Gastroesophageal sphincter (tissue), 3 donors: ENCODE results near the gene SLC26A9.

Source experiments
- CTCF ChIP-seq, 4 experiments: fragments of 200-600 bp in 2 of 4; fragments of 450-650 bp in 2 of 4; sonication (generic) in 1 of 4; IDR thresholded peaks; one replicate each; pipeline ENCODE4 v1.5.1; 2017 to 2019; ENCODE audit warnings: antibody characterized with exemption in 4 of 4, mild to moderate bottlenecking in 2 of 4, moderate library complexity in 2 of 4
- EP300 ChIP-seq: sonication (generic); formaldehyde crosslinking; IDR thresholded peaks from one replicate; pipeline ENCODE4 v1.6.1; 2017; ENCODE audit warnings: antibody characterized with exemption, mild to moderate bottlenecking
- POLR2A ChIP-seq, 2 donors: fragments of 450-650 bp; IDR thresholded peaks; one replicate each; pipeline ENCODE4 v1.6.1; 2017; ENCODE audit warnings: antibody characterized with exemption in 2 of 2, mild to moderate bottlenecking in 2 of 2, moderate library complexity in 1 of 2
- POLR2AphosphoS5 ChIP-seq: sonication (generic); formaldehyde crosslinking; IDR thresholded peaks from one replicate; pipeline ENCODE4 v1.6.1; 2017; ENCODE audit warnings: antibody characterized with exemption

- TF ChIP-seq CTCF (IDR thresholded peaks at IDR 0.05) (no peak), POLR2AphosphoS5 (no peak), EP300 (no peak), POLR2A (IDR thresholded peaks at IDR 0.05) (no peak)
Measured at GRCh38 chr1:205923651-205924459, 19.4 kb downstream of the SLC26A9 start.
